ENCODE measurements around the gene ENTPD1.
"Not testable (repeated sequence)": the region's sequence is repeated elsewhere in the genome, so short reads cannot be mapped to it uniquely, and the experiment has no call there.

ENTPD1 gene

GRCh38 chr10:95798096-95798855, 42.3 kb downstream of the ENTPD1 start:
- DNase-seq = no peak

- DNase-seq = not testable (repeated sequence)
Observed at GRCh38 chr10:95800286-95800685, 44.3 kb downstream of the ENTPD1 start.

- not testable (repeated sequence) for DNase-seq
Observed at GRCh38 chr10:95806687-95807380, 50.9 kb downstream of the ENTPD1 start.

- not testable (repeated sequence) for DNase-seq
Observed at GRCh38 chr10:95808705-95809308, 52.8 kb downstream of the ENTPD1 start.

- DNase-seq = no peak
Observed at GRCh38 chr10:95809370-95810197, 53.6 kb downstream of the ENTPD1 start.

- DNase-seq = no peak
Observed at GRCh38 chr10:95810198-95810976, 54.4 kb downstream of the ENTPD1 start.

- DNase-seq = no peak
Observed at GRCh38 chr10:95813054-95813685, 57.2 kb downstream of the ENTPD1 start.

GRCh38 chr10:95814011-95814727, 58.2 kb downstream of the ENTPD1 start:
- DNase-seq = no peak

GRCh38 chr10:95815133-95815532, 59.2 kb downstream of the ENTPD1 start:
- DNase-seq = no peak

GRCh38 chr10:95815701-95816240, 59.8 kb downstream of the ENTPD1 start:
- DNase-seq = no peak

- no peak for DNase-seq
Observed at GRCh38 chr10:95818010-95818409, 62.0 kb downstream of the ENTPD1 start.

GRCh38 chr10:95818668-95819067, 62.7 kb downstream of the ENTPD1 start:
- DNase-seq = no peak

- DNase-seq = no peak
Observed at GRCh38 chr10:95819620-95820329, 63.8 kb downstream of the ENTPD1 start.

- DNase-seq = no peak
Observed at GRCh38 chr10:95820363-95820762, 64.4 kb downstream of the ENTPD1 start.

- DNase-seq = no peak
Observed at GRCh38 chr10:95821720-95822119, 65.8 kb downstream of the ENTPD1 start.

GRCh38 chr10:95830044-95830443, 74.1 kb downstream of the ENTPD1 start:
- DNase-seq = no peak

- no peak for DNase-seq
Observed at GRCh38 chr10:95831076-95831475, 75.1 kb downstream of the ENTPD1 start.

GRCh38 chr10:95831515-95831914, 75.6 kb downstream of the ENTPD1 start:
- no peak for DNase-seq

GRCh38 chr10:95832216-95833041, 76.5 kb downstream of the ENTPD1 start:
- no peak for DNase-seq

Measured in DMS53 (cell line).